Measurements from ENCODE around the gene PLCD4.

The PLCD4 gene

GRCh38 chr2:218659988-218660358 is 52.3 kb downstream of the PLCD4 start:
- Histone ChIP-seq H3K27ac (ENCODE audit: low read depth, low read length) (peak overlapping the region; percentile 67), H3K36me3 (ENCODE audit: control insufficient read depth in 5 of 5, insufficient read depth in 5 of 5, low read length in 5 of 5) (peaks cover 4 to 54% (median 48%) of the 10 kb centered on the region in 5 donors), H3K9ac (ENCODE audit: low read length in 5 of 5) (peak overlapping the region; percentile 37 to 90 (median 74)), H3K4me1 (ENCODE audit: control insufficient read depth in 5 of 5, insufficient read depth in 5 of 5, low read length in 5 of 5) (peaks cover 5 to 23% (median 19%) of the 10 kb centered on the region in 5 donors), H3K27me3 (ENCODE audit: control insufficient read depth in 5 of 5, insufficient read depth in 4 of 5, low read length in 5 of 5) (no peaks in the 10 kb centered on the region), H3K9me3 (ENCODE audit: control insufficient read depth in 5 of 5, low read length in 5 of 5) (no peaks in the 10 kb centered on the region), H3K4me3 (ENCODE audit: low read depth in 1 of 5, low read length in 5 of 5) (peak overlapping the region; percentile 71 to 89 (median 84))

- Histone ChIP-seq H3K9me3 (ENCODE audit: control insufficient read depth in 5 of 5, low read length in 5 of 5) (no peaks in the 10 kb centered on the region), H3K27ac (ENCODE audit: low read depth, low read length) (no peak overlapping the region), H3K4me3 (ENCODE audit: low read depth in 1 of 5, low read length in 5 of 5) (no peak overlapping the region), H3K4me1 (ENCODE audit: control insufficient read depth in 5 of 5, insufficient read depth in 5 of 5, low read length in 5 of 5) (peaks cover 5 to 23% (median 19%) of the 10 kb centered on the region in 5 donors), H3K36me3 (ENCODE audit: control insufficient read depth in 5 of 5, insufficient read depth in 5 of 5, low read length in 5 of 5) (peaks cover 4 to 55% (median 54%) of the 10 kb centered on the region in 5 donors), H3K27me3 (ENCODE audit: control insufficient read depth in 5 of 5, insufficient read depth in 4 of 5, low read length in 5 of 5) (no peaks in the 10 kb centered on the region), H3K9ac (ENCODE audit: low read length in 5 of 5) (no peak overlapping the region)
These were observed 54.7 kb downstream of the PLCD4 start for GRCh38 chr2:218662377-218662776.

- Histone ChIP-seq H3K36me3 (ENCODE audit: control insufficient read depth in 5 of 5, insufficient read depth in 5 of 5, low read length in 5 of 5) (peaks cover 7 to 59% (median 58%) of the 10 kb centered on the region in 5 donors), H3K4me1 (ENCODE audit: control insufficient read depth in 5 of 5, insufficient read depth in 5 of 5, low read length in 5 of 5) (peaks cover 5 to 23% (median 19%) of the 10 kb centered on the region in 5 donors), H3K27me3 (ENCODE audit: control insufficient read depth in 5 of 5, insufficient read depth in 4 of 5, low read length in 5 of 5) (no peaks in the 10 kb centered on the region), H3K4me3 (ENCODE audit: low read depth in 1 of 5, low read length in 5 of 5) (no peak overlapping the region), H3K9me3 (ENCODE audit: control insufficient read depth in 5 of 5, low read length in 5 of 5) (no peaks in the 10 kb centered on the region), H3K27ac (ENCODE audit: low read depth, low read length) (no peak overlapping the region), H3K9ac (ENCODE audit: low read length in 5 of 5) (no peak overlapping the region)
These were observed 55.1 kb downstream of the PLCD4 start for GRCh38 chr2:218662827-218663226.

- Histone ChIP-seq H3K27me3 (ENCODE audit: control insufficient read depth in 5 of 5, insufficient read depth in 4 of 5, low read length in 5 of 5) (no peaks in the 10 kb centered on the region), H3K27ac (ENCODE audit: low read depth, low read length) (no peak overlapping the region), H3K4me3 (ENCODE audit: low read depth in 1 of 5, low read length in 5 of 5) (no peak overlapping the region), H3K9ac (ENCODE audit: low read length in 5 of 5) (no peak overlapping the region), H3K9me3 (ENCODE audit: control insufficient read depth in 5 of 5, low read length in 5 of 5) (no peaks in the 10 kb centered on the region), H3K4me1 (ENCODE audit: control insufficient read depth in 5 of 5, insufficient read depth in 5 of 5, low read length in 5 of 5) (peaks cover 5 to 13% (median 12%) of the 10 kb centered on the region in 5 donors), H3K36me3 (ENCODE audit: control insufficient read depth in 5 of 5, insufficient read depth in 5 of 5, low read length in 5 of 5) (peaks cover 7 to 67% (median 65%) of the 10 kb centered on the region in 5 donors)
These were observed 56.2 kb downstream of the PLCD4 start for GRCh38 chr2:218663901-218664300.

GRCh38 chr2:218664653-218665052 is 57.0 kb downstream of the PLCD4 start:
- no peak overlapping the region for H3K9ac ChIP-seq (ENCODE audit: low read length in 5 of 5)
- no peaks in the 10 kb centered on the region for H3K9me3 ChIP-seq (ENCODE audit: control insufficient read depth in 5 of 5, low read length in 5 of 5)
- H3K4me3 ChIP-seq (ENCODE audit: low read depth in 1 of 5, low read length in 5 of 5), result no peak overlapping the region
- H3K36me3 ChIP-seq (ENCODE audit: control insufficient read depth in 5 of 5, insufficient read depth in 5 of 5, low read length in 5 of 5), result peaks cover 7 to 67% (median 65%) of the 10 kb centered on the region in 5 donors
- no peak overlapping the region for H3K27ac ChIP-seq (ENCODE audit: low read depth, low read length)
- no peaks in the 10 kb centered on the region for H3K27me3 ChIP-seq (ENCODE audit: control insufficient read depth in 5 of 5, insufficient read depth in 4 of 5, low read length in 5 of 5)
- peaks cover 5 to 9% (median 7%) of the 10 kb centered on the region in 5 donors for H3K4me1 ChIP-seq (ENCODE audit: control insufficient read depth in 5 of 5, insufficient read depth in 5 of 5, low read length in 5 of 5)

- peaks cover 6 to 22% (median 19%) of the 10 kb centered on the region in 5 donors for H3K4me1 ChIP-seq (ENCODE audit: control insufficient read depth in 5 of 5, insufficient read depth in 5 of 5, low read length in 5 of 5)
- no peaks in the 10 kb centered on the region for H3K27me3 ChIP-seq (ENCODE audit: control insufficient read depth in 5 of 5, insufficient read depth in 4 of 5, low read length in 5 of 5)
- peak overlapping the region; percentile 82 to 98 (median 96) for H3K4me3 ChIP-seq (ENCODE audit: low read depth in 1 of 5, low read length in 5 of 5)
- peak overlapping the region; percentile 65 for H3K27ac ChIP-seq (ENCODE audit: low read depth, low read length)
- H3K9ac ChIP-seq (ENCODE audit: low read length in 5 of 5), result peak overlapping the region; percentile 74 to 94 (median 86)
- no peaks in the 10 kb centered on the region for H3K9me3 ChIP-seq (ENCODE audit: control insufficient read depth in 5 of 5, low read length in 5 of 5)
- H3K36me3 ChIP-seq (ENCODE audit: control insufficient read depth in 5 of 5, insufficient read depth in 5 of 5, low read length in 5 of 5), result peaks cover 3 to 29% (median 24%) of the 10 kb centered on the region in 5 donors
These were observed 63.5 kb downstream of the PLCD4 start for GRCh38 chr2:218671097-218671653.

GRCh38 chr2:218671654-218672566 is 64.2 kb downstream of the PLCD4 start, which contains the start of the genes RNF25 and STK36:
TSS of gene RNF25 (minus strand) at chr2:218672002. CDS start at chr2:218671970, 32 bp downstream.
TSS of gene STK36 (plus strand) at chr2:218672086. CDS start at chr2:218672830, 744 bp downstream.
- H3K27me3 ChIP-seq (ENCODE audit: control insufficient read depth in 5 of 5, insufficient read depth in 4 of 5, low read length in 5 of 5), result no peaks in the 10 kb centered on the region
- H3K36me3 ChIP-seq (ENCODE audit: control insufficient read depth in 5 of 5, insufficient read depth in 5 of 5, low read length in 5 of 5), result peaks cover 3 to 26% (median 21%) of the 10 kb centered on the region in 5 donors
- H3K4me3 ChIP-seq (ENCODE audit: low read depth in 1 of 5, low read length in 5 of 5), result peak within 1 kb of the TSS; percentile 82 to 98 (median 96)
- no peaks in the 10 kb centered on the region for H3K9me3 ChIP-seq (ENCODE audit: control insufficient read depth in 5 of 5, low read length in 5 of 5)
- peak within 1 kb of the TSS; percentile 74 to 94 (median 86) for H3K9ac ChIP-seq (ENCODE audit: low read length in 5 of 5)
- peak within 1 kb of the TSS; percentile 65 for H3K27ac ChIP-seq (ENCODE audit: low read depth, low read length)
- H3K4me1 ChIP-seq (ENCODE audit: control insufficient read depth in 5 of 5, insufficient read depth in 5 of 5, low read length in 5 of 5), result peaks cover 6 to 22% (median 19%) of the 10 kb centered on the region in 5 donors

- Histone ChIP-seq H3K9ac (ENCODE audit: low read length in 5 of 5) (no peak overlapping the region), H3K27ac (ENCODE audit: low read depth, low read length) (no peak overlapping the region), H3K9me3 (ENCODE audit: control insufficient read depth in 5 of 5, low read length in 5 of 5) (no peaks in the 10 kb centered on the region), H3K36me3 (ENCODE audit: control insufficient read depth in 5 of 5, insufficient read depth in 5 of 5, low read length in 5 of 5) (peaks cover 4 to 44% (median 25%) of the 10 kb centered on the region in 5 donors), H3K4me1 (ENCODE audit: control insufficient read depth in 5 of 5, insufficient read depth in 5 of 5, low read length in 5 of 5) (no peaks in the 10 kb centered on the region), H3K27me3 (ENCODE audit: control insufficient read depth in 5 of 5, insufficient read depth in 4 of 5, low read length in 5 of 5) (no peaks in the 10 kb centered on the region), H3K4me3 (ENCODE audit: low read depth in 1 of 5, low read length in 5 of 5) (no peak overlapping the region)
These were observed 71.4 kb downstream of the PLCD4 start for GRCh38 chr2:218679119-218679518.

GRCh38 chr2:218680061-218680460 is 72.4 kb downstream of the PLCD4 start:
- no peaks in the 10 kb centered on the region for H3K9me3 ChIP-seq (ENCODE audit: control insufficient read depth in 5 of 5, low read length in 5 of 5)
- H3K4me1 ChIP-seq (ENCODE audit: control insufficient read depth in 5 of 5, insufficient read depth in 5 of 5, low read length in 5 of 5), result no peaks in the 10 kb centered on the region
- H3K27ac ChIP-seq (ENCODE audit: low read depth, low read length), result no peak overlapping the region
- H3K27me3 ChIP-seq (ENCODE audit: control insufficient read depth in 5 of 5, insufficient read depth in 4 of 5, low read length in 5 of 5), result no peaks in the 10 kb centered on the region
- H3K9ac ChIP-seq (ENCODE audit: low read length in 5 of 5), result no peak overlapping the region
- H3K36me3 ChIP-seq (ENCODE audit: control insufficient read depth in 5 of 5, insufficient read depth in 5 of 5, low read length in 5 of 5), result peaks cover 4 to 48% (median 28%) of the 10 kb centered on the region in 5 donors
- H3K4me3 ChIP-seq (ENCODE audit: low read depth in 1 of 5, low read length in 5 of 5), result no peak overlapping the region
